ENCODE results near the gene NRG3. TPM values are rescaled to one million over a fixed set of nuclear protein-coding genes. Genes with fewer than 3 reads are reported as not detected.

NRG3 gene
- total RNA-seq, 1 experiment from 2014 or later = not detected

DNA sequence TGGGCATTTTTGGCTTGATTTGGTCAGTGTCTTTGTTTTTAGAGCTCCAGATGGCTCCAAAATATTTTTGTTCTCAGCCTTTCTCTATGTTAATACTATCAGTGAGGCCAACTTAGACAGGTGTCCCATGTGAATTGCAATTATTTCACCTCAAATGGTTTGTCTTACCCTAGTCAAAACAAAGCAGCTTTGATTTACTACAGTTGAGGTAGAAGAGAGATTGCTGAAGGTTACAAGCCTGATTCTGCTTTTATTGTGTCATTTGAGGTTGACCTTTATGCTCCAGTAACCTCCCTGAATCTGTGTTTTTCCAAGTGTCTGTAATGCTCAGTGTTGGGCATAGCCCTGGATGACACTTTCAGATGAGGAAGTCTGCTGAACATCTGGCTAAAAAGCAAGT lies 882.9 kb downstream of the NRG3 start (continued):
- TF ChIP-seq, protein P1, sequence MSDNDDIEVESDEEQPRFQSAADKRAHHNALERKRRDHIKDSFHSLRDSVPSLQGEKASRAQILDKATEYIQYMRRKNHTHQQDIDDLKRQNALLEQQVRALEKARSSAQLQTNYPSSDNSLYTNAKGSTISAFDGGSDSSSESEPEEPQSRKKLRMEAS (IDR thresholded peaks at IDR 0.05) = no peak
- TF ChIP-seq, protein P2, sequence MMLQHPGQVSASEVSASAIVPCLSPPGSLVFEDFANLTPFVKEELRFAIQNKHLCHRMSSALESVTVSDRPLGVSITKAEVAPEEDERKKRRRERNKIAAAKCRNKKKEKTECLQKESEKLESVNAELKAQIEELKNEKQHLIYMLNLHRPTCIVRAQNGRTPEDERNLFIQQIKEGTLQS (IDR thresholded peaks at IDR 0.05) = no peak
- TF ChIP-seq POLR2AphosphoS5 (IDR thresholded peaks at IDR 0.05; ENCODE audit: low read depth, low read length) (no peak), RAD21 (IDR thresholded peaks at IDR 0.05; ENCODE audit: low read depth) (no peak)

DNA sequence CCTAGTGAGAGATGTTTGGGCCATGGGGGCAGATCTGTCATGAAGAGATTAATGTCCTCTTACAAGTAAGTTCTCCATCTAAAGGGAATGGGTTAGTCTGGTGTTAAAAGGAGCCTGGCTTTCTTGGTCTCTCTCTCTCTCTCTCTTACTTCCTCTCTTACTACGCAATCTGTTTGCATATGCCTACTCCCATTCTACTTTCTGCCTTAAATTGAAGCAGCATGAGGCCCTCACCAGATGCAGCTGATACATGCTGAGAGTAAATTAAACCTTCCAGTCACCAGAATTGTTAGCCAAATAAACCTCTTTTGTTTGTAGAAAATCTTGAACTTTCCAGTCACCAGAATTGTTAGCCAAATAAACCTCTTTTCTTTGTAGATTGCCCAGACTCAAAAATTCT lies 884.1 kb downstream of the NRG3 start:
- H3K9me3 ChIP-seq (ENCODE audit: control insufficient read depth in 1 of 2, insufficient read depth in 1 of 2, low read depth in 1 of 2, low read length in 2 of 2) = peaks cover 8 to 26% of the 10 kb centered on the region in 2 experiments; a peak in 2 of 4 replicates
- no peak for ATAC-seq
- TF ChIP-seq SIN3A (IDR thresholded peaks at IDR 0.05; ENCODE audit: low read depth) (no peak), RAD21 (IDR thresholded peaks at IDR 0.05; ENCODE audit: low read depth) (no peak), SP1 (IDR thresholded peaks at IDR 0.05; ENCODE audit: low read depth) (no peak), EGR1 (IDR thresholded peaks at IDR 0.05; ENCODE audit: low read depth) (no peak), YY1 (IDR thresholded peaks at IDR 0.05; ENCODE audit: extremely low read depth, insufficient replicate concordance, low read depth, low read length) (no peak), FOSL1 (IDR thresholded peaks at IDR 0.05; ENCODE audit: low read depth) (no peak), ELF1 (IDR thresholded peaks at IDR 0.05; ENCODE audit: borderline replicate concordance, low read depth) (no peak)
- TF ChIP-seq, protein P3, sequence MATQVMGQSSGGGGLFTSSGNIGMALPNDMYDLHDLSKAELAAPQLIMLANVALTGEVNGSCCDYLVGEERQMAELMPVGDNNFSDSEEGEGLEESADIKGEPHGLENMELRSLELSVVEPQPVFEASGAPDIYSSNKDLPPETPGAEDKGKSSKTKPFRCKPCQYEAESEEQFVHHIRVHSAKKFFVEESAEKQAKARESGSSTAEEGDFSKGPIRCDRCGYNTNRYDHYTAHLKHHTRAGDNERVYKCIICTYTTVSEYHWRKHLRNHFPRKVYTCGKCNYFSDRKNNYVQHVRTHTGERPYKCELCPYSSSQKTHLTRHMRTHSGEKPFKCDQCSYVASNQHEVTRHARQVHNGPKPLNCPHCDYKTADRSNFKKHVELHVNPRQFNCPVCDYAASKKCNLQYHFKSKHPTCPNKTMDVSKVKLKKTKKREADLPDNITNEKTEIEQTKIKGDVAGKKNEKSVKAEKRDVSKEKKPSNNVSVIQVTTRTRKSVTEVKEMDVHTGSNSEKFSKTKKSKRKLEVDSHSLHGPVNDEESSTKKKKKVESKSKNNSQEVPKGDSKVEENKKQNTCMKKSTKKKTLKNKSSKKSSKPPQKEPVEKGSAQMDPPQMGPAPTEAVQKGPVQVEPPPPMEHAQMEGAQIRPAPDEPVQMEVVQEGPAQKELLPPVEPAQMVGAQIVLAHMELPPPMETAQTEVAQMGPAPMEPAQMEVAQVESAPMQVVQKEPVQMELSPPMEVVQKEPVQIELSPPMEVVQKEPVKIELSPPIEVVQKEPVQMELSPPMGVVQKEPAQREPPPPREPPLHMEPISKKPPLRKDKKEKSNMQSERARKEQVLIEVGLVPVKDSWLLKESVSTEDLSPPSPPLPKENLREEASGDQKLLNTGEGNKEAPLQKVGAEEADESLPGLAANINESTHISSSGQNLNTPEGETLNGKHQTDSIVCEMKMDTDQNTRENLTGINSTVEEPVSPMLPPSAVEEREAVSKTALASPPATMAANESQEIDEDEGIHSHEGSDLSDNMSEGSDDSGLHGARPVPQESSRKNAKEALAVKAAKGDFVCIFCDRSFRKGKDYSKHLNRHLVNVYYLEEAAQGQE (IDR thresholded peaks at IDR 0.05; ENCODE audit: low read depth) = no peak
- TF ChIP-seq, protein P2 (IDR thresholded peaks at IDR 0.05) = no peak
- TF ChIP-seq, protein P4, sequence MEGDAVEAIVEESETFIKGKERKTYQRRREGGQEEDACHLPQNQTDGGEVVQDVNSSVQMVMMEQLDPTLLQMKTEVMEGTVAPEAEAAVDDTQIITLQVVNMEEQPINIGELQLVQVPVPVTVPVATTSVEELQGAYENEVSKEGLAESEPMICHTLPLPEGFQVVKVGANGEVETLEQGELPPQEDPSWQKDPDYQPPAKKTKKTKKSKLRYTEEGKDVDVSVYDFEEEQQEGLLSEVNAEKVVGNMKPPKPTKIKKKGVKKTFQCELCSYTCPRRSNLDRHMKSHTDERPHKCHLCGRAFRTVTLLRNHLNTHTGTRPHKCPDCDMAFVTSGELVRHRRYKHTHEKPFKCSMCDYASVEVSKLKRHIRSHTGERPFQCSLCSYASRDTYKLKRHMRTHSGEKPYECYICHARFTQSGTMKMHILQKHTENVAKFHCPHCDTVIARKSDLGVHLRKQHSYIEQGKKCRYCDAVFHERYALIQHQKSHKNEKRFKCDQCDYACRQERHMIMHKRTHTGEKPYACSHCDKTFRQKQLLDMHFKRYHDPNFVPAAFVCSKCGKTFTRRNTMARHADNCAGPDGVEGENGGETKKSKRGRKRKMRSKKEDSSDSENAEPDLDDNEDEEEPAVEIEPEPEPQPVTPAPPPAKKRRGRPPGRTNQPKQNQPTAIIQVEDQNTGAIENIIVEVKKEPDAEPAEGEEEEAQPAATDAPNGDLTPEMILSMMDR (IDR thresholded peaks at IDR 0.05 in 2 of 3, conservative IDR thresholded peaks at IDR 0.05 in 1 of 3; ENCODE audit: borderline replicate concordance in 1 of 3, insufficient read depth in 1 of 3, low read depth in 2 of 3, low read length in 2 of 3) = no peak
- CTCF ChIA-PET = no interaction called here
- H3K27ac ChIP-seq (ENCODE audit: low read depth, low read length) = no peak overlapping the region
- H3K4me1 ChIP-seq (ENCODE audit: control insufficient read depth in 1 of 2, insufficient read depth in 2 of 2, low read length in 2 of 2) = no peaks in the 10 kb centered on the region
- H3K9ac ChIP-seq (ENCODE audit: low read length) = no peak overlapping the region
- POLR2A ChIA-PET = no interaction called here
- H3K4me2 ChIP-seq (ENCODE audit: low read length) = no peak overlapping the region
- H3K79me2 ChIP-seq (ENCODE audit: insufficient read depth, low read length) = no peaks in the 10 kb centered on the region
- no peaks in the 10 kb centered on the region for H4K20me1 ChIP-seq (ENCODE audit: insufficient read depth)
- intact Hi-C loops (cut with micrococcal nuclease) = no loop called here
- no peaks in the 10 kb centered on the region for H3K36me3 ChIP-seq (ENCODE audit: control insufficient read depth in 1 of 2, insufficient read depth in 2 of 2, low read length in 2 of 2)
- DNase-seq (ENCODE audit: low read depth, low spot score) = no peak
- no peaks in the 10 kb centered on the region for H3K9me2 ChIP-seq (ENCODE audit: insufficient read depth)
- BruUV-seq (replicated peaks) = no TSS peak
- H3K4me3 ChIP-seq (replicated peaks in 1 of 2; ENCODE audit: low read depth in 1 of 2, low read length in 2 of 2) = no peak overlapping the region
- RAD21 ChIA-PET (ENCODE audit: low non-redundant PET in 1 of 2, low total read pairs in 2 of 2, uncharacterized antibody in 2 of 2, unreplicated experiment in 2 of 2) = no interaction called here
- H3K27me3 ChIP-seq (ENCODE audit: insufficient read depth, low read length) = no peaks in the 10 kb centered on the region
- H2AFZ ChIP-seq (ENCODE audit: low read depth, low read length, poor library complexity, severe bottlenecking) = no peak overlapping the region
